Colonic mucosa (tissue), 4 donors: ENCODE data around the gene SCN1B. TPM values are rescaled to one million over a fixed set of nuclear protein-coding genes. Genes with fewer than 3 reads are reported as not detected.

Experiments used
- DNase-seq: peaks from one replicate; pipeline ENCODE4 v3.0.0-alpha.2; 2020
- H3K27ac ChIP-seq: fragments of 200-600 bp; one replicate; pipeline ENCODE4 v1.8.0; 2021
- H3K27me3 ChIP-seq: fragments of 200-600 bp; one replicate; pipeline ENCODE4 v1.8.0; 2021
- H3K36me3 ChIP-seq: fragments of 200-600 bp; one replicate; pipeline ENCODE4 v1.8.0; 2021
- H3K4me1 ChIP-seq: fragments of 200-600 bp; one replicate; pipeline ENCODE4 v1.8.0; 2021; ENCODE audit warnings: mild to moderate bottlenecking
- H3K4me3 ChIP-seq: fragments of 200-600 bp; one replicate; pipeline ENCODE4 v1.8.0; 2021
- H3K9ac ChIP-seq, 2 donors: one replicate each; pipeline ENCODE4 v1.7.0; 2013; ENCODE audit warnings: control low read depth in 2 of 2, low read depth in 2 of 2, low read length in 2 of 2
- H3K9me3 ChIP-seq: fragments of 200-600 bp; one replicate; pipeline ENCODE4 v1.8.0; 2021
- intact Hi-C: fragments of 100-400 bp; cut with DNase I; formaldehyde crosslinking; loops from one replicate; pipeline ENCODE4 v1.14.1; 2022
- total RNA-seq, 2 donors: library from RNA; stranded (reverse); fragmentation: NEBNext Ultra II Directional in 1 of 2; extraction: Animal tissue kit (Norgen Biotek cat#: 25700) in 1 of 2; gene quantifications; one replicate each; pipeline ENCODE4 v1.2.1, GENCODE V29; 2021
- TF ChIP-seq, protein P1 (sequence below): fragments of 200-600 bp; IDR thresholded peaks from one replicate; pipeline ENCODE4 v1.8.0; 2022; ENCODE audit warnings: antibody characterized with exemption, mild to moderate bottlenecking
- donor health status: healthy.
- donor health status: DM: no; HTN: no; CAD: no.
- donor health status: DM: no; HTN: no; CAD: no.

The SCN1B gene
- total RNA-seq, 2 donors from 2014 or later: 1.8 to 2.1 TPM

GRCh38 chr19:35077411-35078223, 47.3 kb downstream of the SCN1B start:
- no peaks in the 10 kb centered on the region for H3K27me3 ChIP-seq
- H3K9me3 ChIP-seq: no peaks in the 10 kb centered on the region
- no peaks in the 10 kb centered on the region for H3K36me3 ChIP-seq
- no peak for DNase-seq
- no peak overlapping the region for H3K9ac ChIP-seq
- intact Hi-C loops: no loop called here
- no peak overlapping the region for H3K27ac ChIP-seq
- TF ChIP-seq, protein P1, sequence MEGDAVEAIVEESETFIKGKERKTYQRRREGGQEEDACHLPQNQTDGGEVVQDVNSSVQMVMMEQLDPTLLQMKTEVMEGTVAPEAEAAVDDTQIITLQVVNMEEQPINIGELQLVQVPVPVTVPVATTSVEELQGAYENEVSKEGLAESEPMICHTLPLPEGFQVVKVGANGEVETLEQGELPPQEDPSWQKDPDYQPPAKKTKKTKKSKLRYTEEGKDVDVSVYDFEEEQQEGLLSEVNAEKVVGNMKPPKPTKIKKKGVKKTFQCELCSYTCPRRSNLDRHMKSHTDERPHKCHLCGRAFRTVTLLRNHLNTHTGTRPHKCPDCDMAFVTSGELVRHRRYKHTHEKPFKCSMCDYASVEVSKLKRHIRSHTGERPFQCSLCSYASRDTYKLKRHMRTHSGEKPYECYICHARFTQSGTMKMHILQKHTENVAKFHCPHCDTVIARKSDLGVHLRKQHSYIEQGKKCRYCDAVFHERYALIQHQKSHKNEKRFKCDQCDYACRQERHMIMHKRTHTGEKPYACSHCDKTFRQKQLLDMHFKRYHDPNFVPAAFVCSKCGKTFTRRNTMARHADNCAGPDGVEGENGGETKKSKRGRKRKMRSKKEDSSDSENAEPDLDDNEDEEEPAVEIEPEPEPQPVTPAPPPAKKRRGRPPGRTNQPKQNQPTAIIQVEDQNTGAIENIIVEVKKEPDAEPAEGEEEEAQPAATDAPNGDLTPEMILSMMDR: no peak
- H3K4me1 ChIP-seq: no peaks in the 10 kb centered on the region
- no peak overlapping the region for H3K4me3 ChIP-seq

DNA sequence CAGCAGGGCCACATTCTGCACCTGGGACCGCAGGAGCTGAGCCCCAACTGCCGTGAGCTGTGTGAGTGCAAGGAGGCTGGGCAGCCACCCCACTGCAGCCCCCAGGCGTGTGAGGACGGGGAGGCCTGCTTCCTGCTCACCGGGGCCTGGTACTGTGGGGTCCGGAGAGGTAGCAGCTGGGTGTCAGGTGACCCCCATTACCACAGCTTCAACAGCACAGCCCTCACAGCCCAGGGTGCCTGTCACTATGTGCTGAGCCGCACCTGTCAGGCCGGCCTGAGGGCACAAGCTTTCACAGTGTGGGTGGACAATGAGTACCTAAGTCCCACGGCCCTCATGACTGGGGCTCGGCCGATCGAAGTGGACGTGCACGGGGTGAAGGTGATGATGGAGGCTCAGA, 49.6 kb downstream of the SCN1B start:
- TF ChIP-seq, protein P1: no peak
- no peak overlapping the region for H3K27ac ChIP-seq
- intact Hi-C loops: no loop called here
- no peaks in the 10 kb centered on the region for H3K27me3 ChIP-seq
- no peaks in the 10 kb centered on the region for H3K4me1 ChIP-seq
- no peak overlapping the region for H3K9ac ChIP-seq
- DNase-seq: no peak
- no peaks in the 10 kb centered on the region for H3K9me3 ChIP-seq
- H3K4me3 ChIP-seq: no peak overlapping the region
- no peaks in the 10 kb centered on the region for H3K36me3 ChIP-seq

GRCh38 chr19:35080613-35081170, 50.4 kb downstream of the SCN1B start:
- DNase-seq: no peak
- intact Hi-C loops: no loop called here
- no peaks in the 10 kb centered on the region for H3K4me1 ChIP-seq

DNA sequence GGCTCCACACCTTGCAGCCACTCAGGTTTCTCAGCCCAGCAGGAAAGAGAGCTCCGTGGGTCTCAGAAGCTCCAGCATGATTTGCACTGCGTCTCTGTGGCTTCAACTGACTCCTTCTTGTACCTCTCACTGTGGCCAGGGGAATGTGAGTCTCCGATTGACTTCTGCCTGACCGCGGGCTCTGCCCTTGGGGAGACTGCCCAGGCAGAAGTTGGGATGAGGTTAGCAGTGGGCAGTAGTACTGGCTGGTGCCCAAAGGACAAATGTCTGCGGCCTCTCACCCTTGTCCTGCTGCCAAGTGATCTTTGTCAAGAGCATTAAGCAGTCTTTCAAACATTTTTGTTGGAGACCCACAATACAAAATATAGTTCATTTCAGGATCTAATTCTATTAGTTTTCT, 50.9 kb downstream of the SCN1B start:
- TF ChIP-seq, protein P1: no peak
- intact Hi-C loops: no loop called here
- no peaks in the 10 kb centered on the region for H3K36me3 ChIP-seq

More at GRCh38 chr19:35080613-35081170, 50.4 kb downstream of the SCN1B start:
- H3K36me3 ChIP-seq: no peaks in the 10 kb centered on the region
- H3K27ac ChIP-seq: no peak overlapping the region
- TF ChIP-seq, protein P1: no peak
- H3K9ac ChIP-seq: no peak overlapping the region
- no peaks in the 10 kb centered on the region for H3K27me3 ChIP-seq
- H3K9me3 ChIP-seq: no peaks in the 10 kb centered on the region
- no peak overlapping the region for H3K4me3 ChIP-seq

DNA sequence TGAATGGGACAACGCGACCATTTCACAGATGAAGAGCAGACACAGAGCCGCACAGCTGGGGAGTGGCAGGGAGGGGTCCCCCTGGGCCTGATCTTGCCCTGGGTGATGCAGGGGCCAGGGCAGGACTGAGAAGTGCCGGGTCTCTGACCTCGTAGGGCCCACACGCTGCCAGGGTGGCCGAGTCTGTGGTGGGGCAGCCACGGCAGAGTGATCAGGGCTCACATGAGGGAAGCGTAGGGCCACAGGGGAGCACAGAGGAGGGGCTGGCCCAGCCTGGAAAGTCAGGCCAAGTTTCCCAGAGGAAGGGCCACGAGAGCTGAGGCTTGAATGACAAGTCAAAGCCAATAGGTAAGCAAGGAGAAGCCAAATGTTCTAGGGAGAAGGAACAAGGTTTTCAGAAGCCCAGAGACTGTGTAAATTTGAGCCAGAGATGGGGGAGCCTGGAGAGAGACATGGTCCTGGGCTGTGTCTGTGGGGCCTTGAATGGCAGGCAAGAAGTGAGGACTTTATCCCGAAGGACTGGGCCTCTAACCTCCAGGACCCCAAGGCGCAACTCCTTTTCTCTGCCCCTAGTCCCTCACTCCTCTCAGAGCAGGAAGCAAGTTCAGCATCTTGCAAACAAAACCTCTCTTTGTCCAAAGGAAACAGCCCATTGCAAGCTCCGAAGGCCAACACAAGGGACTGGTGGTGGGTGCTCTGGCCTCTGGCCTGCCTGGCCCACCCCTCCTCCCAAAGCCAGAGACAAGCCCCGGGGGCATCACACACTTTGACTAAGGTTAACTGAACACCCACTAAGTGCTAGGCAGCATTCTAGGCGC, 53.6 kb downstream of the SCN1B start:
- H3K9ac ChIP-seq: no peak overlapping the region
- no peaks in the 10 kb centered on the region for H3K36me3 ChIP-seq
- no peak overlapping the region for H3K4me3 ChIP-seq
- no peaks in the 10 kb centered on the region for H3K9me3 ChIP-seq
- TF ChIP-seq, protein P1: no peak
- H3K4me1 ChIP-seq: no peaks in the 10 kb centered on the region
- no peaks in the 10 kb centered on the region for H3K27me3 ChIP-seq
- no peak overlapping the region for H3K27ac ChIP-seq
- no peak for DNase-seq
- intact Hi-C loops: no loop called here

More for the DNA sequence above, 50.9 kb downstream of the SCN1B start:
- H3K4me1 ChIP-seq: no peaks in the 10 kb centered on the region
- no peak overlapping the region for H3K9ac ChIP-seq
- no peaks in the 10 kb centered on the region for H3K27me3 ChIP-seq
- H3K27ac ChIP-seq: no peak overlapping the region
- no peak for DNase-seq
- no peak overlapping the region for H3K4me3 ChIP-seq
- H3K9me3 ChIP-seq: no peaks in the 10 kb centered on the region
